Esophagus squamous epithelium (tissue), 4 donors: ENCODE data around the gene CASP14.

ENCODE experiments used
- POLR2A ChIP-seq, 4 donors: fragments of 450-650 bp; IDR thresholded peaks; one replicate each; pipeline ENCODE4 v1.6.1; 2017; ENCODE audit warnings: antibody characterized with exemption in 4 of 4, mild to moderate bottlenecking in 4 of 4, moderate library complexity in 3 of 4
- TF ChIP-seq, protein P1 (sequence below), 6 experiments: fragments of 450-650 bp in 4 of 6; fragments of 200-600 bp in 2 of 6; sonication (generic) in 2 of 6; IDR thresholded peaks; one replicate each; pipeline ENCODE4 v1.5.1; 2016 to 2019; ENCODE audit warnings: antibody characterized with exemption in 6 of 6, mild to moderate bottlenecking in 4 of 6, moderate library complexity in 4 of 6

DNA sequence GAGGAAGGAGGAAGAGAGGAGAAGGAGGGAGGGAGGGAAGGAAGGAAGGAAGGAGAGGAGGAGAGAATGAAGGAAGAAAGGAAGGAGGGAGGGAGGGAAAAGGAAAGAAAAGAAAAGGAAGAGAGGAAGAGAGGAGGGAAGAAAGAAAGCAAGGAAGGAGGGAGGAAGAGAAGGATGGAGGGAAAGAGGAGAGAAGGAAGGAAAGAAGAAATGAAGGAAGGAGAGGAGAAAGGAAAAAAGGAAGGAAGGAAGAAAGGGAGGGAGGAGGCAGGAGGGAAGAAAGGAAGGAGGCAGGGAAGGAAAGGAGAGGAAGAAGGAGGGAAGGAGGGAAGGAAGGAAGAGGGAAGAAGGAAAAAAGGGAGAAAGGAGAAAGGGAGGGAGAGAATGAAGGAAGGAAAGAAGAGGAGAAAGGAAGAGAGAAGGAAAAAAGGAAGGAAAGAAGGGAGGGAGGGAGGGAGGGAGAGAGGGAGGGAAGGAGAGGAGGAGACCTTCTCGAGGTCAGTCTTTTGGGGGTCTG lies 13.4 kb upstream of the CASP14 start:
- TF ChIP-seq, protein P1, sequence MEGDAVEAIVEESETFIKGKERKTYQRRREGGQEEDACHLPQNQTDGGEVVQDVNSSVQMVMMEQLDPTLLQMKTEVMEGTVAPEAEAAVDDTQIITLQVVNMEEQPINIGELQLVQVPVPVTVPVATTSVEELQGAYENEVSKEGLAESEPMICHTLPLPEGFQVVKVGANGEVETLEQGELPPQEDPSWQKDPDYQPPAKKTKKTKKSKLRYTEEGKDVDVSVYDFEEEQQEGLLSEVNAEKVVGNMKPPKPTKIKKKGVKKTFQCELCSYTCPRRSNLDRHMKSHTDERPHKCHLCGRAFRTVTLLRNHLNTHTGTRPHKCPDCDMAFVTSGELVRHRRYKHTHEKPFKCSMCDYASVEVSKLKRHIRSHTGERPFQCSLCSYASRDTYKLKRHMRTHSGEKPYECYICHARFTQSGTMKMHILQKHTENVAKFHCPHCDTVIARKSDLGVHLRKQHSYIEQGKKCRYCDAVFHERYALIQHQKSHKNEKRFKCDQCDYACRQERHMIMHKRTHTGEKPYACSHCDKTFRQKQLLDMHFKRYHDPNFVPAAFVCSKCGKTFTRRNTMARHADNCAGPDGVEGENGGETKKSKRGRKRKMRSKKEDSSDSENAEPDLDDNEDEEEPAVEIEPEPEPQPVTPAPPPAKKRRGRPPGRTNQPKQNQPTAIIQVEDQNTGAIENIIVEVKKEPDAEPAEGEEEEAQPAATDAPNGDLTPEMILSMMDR (IDR thresholded peaks at IDR 0.05) = no peak
- TF ChIP-seq POLR2A (IDR thresholded peaks at IDR 0.05) = no peak
